BJ (cell line): ENCODE data around the gene HMGN3. TPM values are rescaled to one million over a fixed set of nuclear protein-coding genes. Genes with fewer than 3 reads are reported as not detected.

Experiments
- CTCF ChIA-PET: fragments of 350-600 bp; formaldehyde crosslinking; extraction: SDS; loops from one replicate; lab custom pipeline; 2021; ENCODE audit warnings: antibody characterized with exemption, inconsistent platforms; lab: Yijun Ruan, JAX
- POLR2A ChIA-PET: fragments of 300-600 bp; sonication (Branson Sonifier 250); formaldehyde crosslinking; extraction: SDS; loops from one replicate; lab custom pipeline; 2021; ENCODE audit warnings: antibody characterized with exemption; lab: Charles Lee
- DNase-seq: peaks from one replicate; pipeline ENCODE4 v3.0.0-alpha.2; 2011; ENCODE audit warnings: low read depth
- H3K27me3 ChIP-seq: 2 replicates; pipeline ENCODE4 v1.6.0; 2011; ENCODE audit warnings: low read length; ENCODE audit not compliant: control insufficient read depth, insufficient read depth
- H3K36me3 ChIP-seq: 2 replicates; pipeline ENCODE4 v1.5.1; 2011; ENCODE audit warnings: low read length; ENCODE audit not compliant: control insufficient read depth, insufficient read depth
- H3K4me3 ChIP-seq: 2 replicates; pipeline ENCODE4 v1.5.1; 2011; ENCODE audit warnings: low read depth, mild to moderate bottlenecking, control low read depth, low read length
- CTCF ChIP-seq: IDR thresholded peaks from 2 replicates; pipeline ENCODE4 v1.5.1; 2011; ENCODE audit warnings: low read depth, mild to moderate bottlenecking, control low read depth, inconsistent platforms, low read length, moderate library complexity; ENCODE audit not compliant: insufficient read depth
- polyA plus RNA-seq: library from polyadenylated mRNA; depleted of rRNA; stranded (reverse); fragments of >200 nt; gene quantifications from 2 replicates; pipeline ENCODE4 v1.2.3, GENCODE V29; 2011

Gene HMGN3
- polyA plus RNA-seq, 1 experiment: 10.3 TPM

- peak overlapping the region; percentile 57 for H3K4me3 ChIP-seq
- ChIA-PET CTCF (no interaction called here), POLR2A (interaction anchor here (0.7 kb wide), 1 partner anchor 27 kb away, joined by 3 read pairs; no protein-coding TSS in a partner anchor)
- H3K27me3 ChIP-seq: no peaks in the 10 kb centered on the region
- no peak for DNase-seq
- TF ChIP-seq CTCF: no peak
- H3K36me3 ChIP-seq: no peaks in the 10 kb centered on the region
Observed at GRCh38 chr6:79232696-79233462, 1.6 kb downstream of the HMGN3 start.

- Histone ChIP-seq H3K27me3 (no peaks in the 10 kb centered on the region), H3K36me3 (no peaks in the 10 kb centered on the region), H3K4me3 (no peak overlapping the region)
- CTCF ChIA-PET: no interaction called here
- POLR2A ChIA-PET: no interaction called here
- no peak for DNase-seq
- no peak for TF ChIP-seq CTCF
Observed at GRCh38 chr6:79231666-79232065, 2.8 kb downstream of the HMGN3 start.

- Histone ChIP-seq H3K27me3 (no peaks in the 10 kb centered on the region), H3K4me3 (no peak overlapping the region), H3K36me3 (no peaks in the 10 kb centered on the region)
- CTCF ChIA-PET: no interaction called here
- POLR2A ChIA-PET: no interaction called here
- no peak for DNase-seq
- TF ChIP-seq CTCF: no peak
Observed at GRCh38 chr6:79231101-79231500, 3.4 kb downstream of the HMGN3 start.

- H3K4me3 ChIP-seq: no peak overlapping the region
- no peaks in the 10 kb centered on the region for H3K36me3 ChIP-seq
- no peak for TF ChIP-seq CTCF
- H3K27me3 ChIP-seq: no peaks in the 10 kb centered on the region
- CTCF ChIA-PET: no interaction called here
- no peak for DNase-seq
- POLR2A ChIA-PET: no interaction called here
Observed at GRCh38 chr6:79230149-79230548, 4.3 kb downstream of the HMGN3 start.

- DNase-seq: no peak
- H3K36me3 ChIP-seq: no peaks in the 10 kb centered on the region
- H3K4me3 ChIP-seq: no peak overlapping the region
- no peaks in the 10 kb centered on the region for H3K27me3 ChIP-seq
- POLR2A ChIA-PET: no interaction called here
- TF ChIP-seq CTCF: no peak
- CTCF ChIA-PET: interaction anchor here (1.6 kb wide), 1 partner anchor 10 kb away, joined by 5 read pairs; no protein-coding TSS in a partner anchor
Observed at GRCh38 chr6:79227445-79227844, 7.0 kb downstream of the HMGN3 start.
